ENCODE measurements around the gene C6orf89. TPM values are rescaled to one million over a fixed set of nuclear protein-coding genes. Genes with fewer than 3 reads are reported as not detected.
A peak's percentile ranks its signal among the peaks of the same experiment; 100 is the strongest.

The C6orf89 gene
- total RNA-seq, 1 donor from 2014 or later: 76.6 TPM

GRCh38 chr6:36912586-36912985 lies 26.8 kb downstream of the C6orf89 start:
- intact Hi-C loops (cut with micrococcal nuclease): no loop called here
- ATAC-seq: no peak
- DNase-seq: no peak

GRCh38 chr6:36913082-36913481 lies 27.3 kb downstream of the C6orf89 start:
- ATAC-seq: no peak
- DNase-seq: no peak
- intact Hi-C loops (cut with micrococcal nuclease): no loop called here

- intact Hi-C loops (cut with micrococcal nuclease): no loop called here
- ATAC-seq (no peak), DNase-seq (no peak)
Measured at GRCh38 chr6:36914227-36914794, 28.6 kb downstream of the C6orf89 start.

GRCh38 chr6:36915599-36915998 lies 29.8 kb downstream of the C6orf89 start:
- no peak for DNase-seq
- ATAC-seq: no peak
- intact Hi-C loops (cut with micrococcal nuclease): no loop called here

GRCh38 chr6:36916126-36916525 lies 30.4 kb downstream of the C6orf89 start:
- intact Hi-C loops (cut with micrococcal nuclease): no loop called here
- DNase-seq: no peak
- no peak for ATAC-seq

GRCh38 chr6:36917541-36918193 lies 31.9 kb downstream of the C6orf89 start:
- ATAC-seq: peak; percentile 70
- intact Hi-C loops (cut with micrococcal nuclease): no loop called here
- DNase-seq: peak; percentile 44

GRCh38 chr6:36920049-36920448 lies 34.3 kb downstream of the C6orf89 start:
- DNase-seq (no peak), ATAC-seq (no peak)
- intact Hi-C loops (cut with micrococcal nuclease): no loop called here

- peak; percentile 19 for ATAC-seq
- intact Hi-C loops (cut with micrococcal nuclease): no loop called here
Measured at GRCh38 chr6:36920546-36920945, 34.8 kb downstream of the C6orf89 start.

GRCh38 chr6:36924131-36924530 lies 38.4 kb downstream of the C6orf89 start:
- intact Hi-C loops (cut with micrococcal nuclease): no loop called here
- no peak for DNase-seq
- ATAC-seq: no peak

More at GRCh38 chr6:36920546-36920945, 34.8 kb downstream of the C6orf89 start:
- no peak for DNase-seq

- intact Hi-C loops (cut with micrococcal nuclease): no loop called here
- DNase-seq (no peak), ATAC-seq (no peak)
Measured at GRCh38 chr6:36924778-36925374, 39.1 kb downstream of the C6orf89 start.

- intact Hi-C loops (cut with micrococcal nuclease): no loop called here
- ATAC-seq: no peak
- no peak for DNase-seq
Measured at GRCh38 chr6:36925809-36926208, 40.1 kb downstream of the C6orf89 start.

GRCh38 chr6:36926708-36927513 lies 41.2 kb downstream of the C6orf89 start:
- DNase-seq (no peak), ATAC-seq (peak; percentile 17)
- intact Hi-C loops (cut with micrococcal nuclease): no loop called here

- ATAC-seq (peak; percentile 80), DNase-seq (peak; percentile 63)
Measured at GRCh38 chr6:36927691-36928546, 42.2 kb downstream of the C6orf89 start.

GRCh38 chr6:36928547-36928918 lies 42.8 kb downstream of the C6orf89 start:
- ATAC-seq (peak; percentile 42), DNase-seq (peak; percentile 47)
- intact Hi-C loops (cut with micrococcal nuclease): no loop called here

More at GRCh38 chr6:36927691-36928546, 42.2 kb downstream of the C6orf89 start:
- intact Hi-C loops (cut with micrococcal nuclease): no loop called here

GRCh38 chr6:36929152-36929551 lies 43.4 kb downstream of the C6orf89 start:
- ATAC-seq (no peak), DNase-seq (peak; percentile 40)
- intact Hi-C loops (cut with micrococcal nuclease): no loop called here

GRCh38 chr6:36929607-36930006 lies 43.9 kb downstream of the C6orf89 start:
- ATAC-seq (peak; percentile 23), DNase-seq (no peak)
- intact Hi-C loops (cut with micrococcal nuclease): no loop called here

- peak; percentile 52 for ATAC-seq
- intact Hi-C loops (cut with micrococcal nuclease): no loop called here
Measured at GRCh38 chr6:36930483-36930882, 44.7 kb downstream of the C6orf89 start.

GRCh38 chr6:36933102-36933501 lies 47.4 kb downstream of the C6orf89 start:
- intact Hi-C loops (cut with micrococcal nuclease): no loop called here
- DNase-seq: no peak

More at GRCh38 chr6:36930483-36930882, 44.7 kb downstream of the C6orf89 start:
- DNase-seq: no peak

GRCh38 chr6:36933519-36933918 lies 47.8 kb downstream of the C6orf89 start:
- intact Hi-C loops (cut with micrococcal nuclease): no loop called here
- no peak for ATAC-seq

More at GRCh38 chr6:36933102-36933501, 47.4 kb downstream of the C6orf89 start:
- ATAC-seq: no peak

More at GRCh38 chr6:36933519-36933918, 47.8 kb downstream of the C6orf89 start:
- DNase-seq: no peak
